ENCODE results near the gene ADGRD1.

DNA sequence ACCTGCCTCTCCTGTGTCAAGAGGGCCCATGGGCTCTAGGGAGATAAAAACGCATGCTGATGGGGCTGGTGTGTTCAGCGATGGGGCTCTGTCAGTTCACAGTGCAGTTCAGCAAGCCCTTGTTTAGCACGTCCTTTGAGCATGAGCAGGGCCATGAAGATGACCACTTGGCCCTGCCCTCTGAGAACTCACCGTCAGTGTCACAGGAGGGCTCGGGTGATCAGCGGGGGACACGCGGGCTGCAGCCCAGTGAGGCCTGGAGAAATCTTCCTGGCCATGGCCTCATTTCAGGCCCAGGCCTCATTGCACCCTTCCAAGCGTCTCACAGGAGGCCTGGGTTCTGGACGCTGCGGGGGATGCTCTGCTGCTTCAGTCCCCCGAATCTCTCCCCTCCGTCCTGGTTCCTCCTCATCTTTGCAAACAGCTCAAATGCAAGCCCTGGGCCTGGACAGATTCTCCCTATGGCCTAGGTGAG is 181.6 kb downstream of the ADGRD1 start:
- TF ChIP-seq, protein P1, sequence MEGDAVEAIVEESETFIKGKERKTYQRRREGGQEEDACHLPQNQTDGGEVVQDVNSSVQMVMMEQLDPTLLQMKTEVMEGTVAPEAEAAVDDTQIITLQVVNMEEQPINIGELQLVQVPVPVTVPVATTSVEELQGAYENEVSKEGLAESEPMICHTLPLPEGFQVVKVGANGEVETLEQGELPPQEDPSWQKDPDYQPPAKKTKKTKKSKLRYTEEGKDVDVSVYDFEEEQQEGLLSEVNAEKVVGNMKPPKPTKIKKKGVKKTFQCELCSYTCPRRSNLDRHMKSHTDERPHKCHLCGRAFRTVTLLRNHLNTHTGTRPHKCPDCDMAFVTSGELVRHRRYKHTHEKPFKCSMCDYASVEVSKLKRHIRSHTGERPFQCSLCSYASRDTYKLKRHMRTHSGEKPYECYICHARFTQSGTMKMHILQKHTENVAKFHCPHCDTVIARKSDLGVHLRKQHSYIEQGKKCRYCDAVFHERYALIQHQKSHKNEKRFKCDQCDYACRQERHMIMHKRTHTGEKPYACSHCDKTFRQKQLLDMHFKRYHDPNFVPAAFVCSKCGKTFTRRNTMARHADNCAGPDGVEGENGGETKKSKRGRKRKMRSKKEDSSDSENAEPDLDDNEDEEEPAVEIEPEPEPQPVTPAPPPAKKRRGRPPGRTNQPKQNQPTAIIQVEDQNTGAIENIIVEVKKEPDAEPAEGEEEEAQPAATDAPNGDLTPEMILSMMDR (IDR thresholded peaks at IDR 0.05) = no peak
- TF ChIP-seq POLR2A (IDR thresholded peaks at IDR 0.05) = no peak
- no peak for TF ChIP-seq POLR2AphosphoS5 (IDR thresholded peaks at IDR 0.05)

Data from breast epithelium (tissue), 3 donors.